Measurements from ENCODE around the gene SLC9A9.

The SLC9A9 gene

GRCh38 chr3:143865302-143865701 is 17.0 kb upstream of the SLC9A9 start:
- Histone ChIP-seq H3K4me3 (ENCODE audit: low read depth, low read length) (no peak overlapping the region), H3K27ac (no peak overlapping the region), H3K9me3 (ENCODE audit: severe bottlenecking) (no peaks in the 10 kb centered on the region), H3K36me3 (no peaks in the 10 kb centered on the region), H3K27me3 (ENCODE audit: insufficient read depth, low read depth, severe bottlenecking) (no peaks in the 10 kb centered on the region)
- TF ChIP-seq CTCF (IDR thresholded peaks at IDR 0.05; ENCODE audit: low read depth, low read length) = no peak
- DNase-seq = no peak

- DNase-seq = no peak
- Histone ChIP-seq H3K9me3 (ENCODE audit: severe bottlenecking) (no peaks in the 10 kb centered on the region), H3K36me3 (no peaks in the 10 kb centered on the region), H3K4me3 (ENCODE audit: low read depth, low read length) (no peak overlapping the region), H3K27me3 (ENCODE audit: insufficient read depth, low read depth, severe bottlenecking) (no peaks in the 10 kb centered on the region), H3K27ac (no peak overlapping the region)
- no peak for TF ChIP-seq CTCF (IDR thresholded peaks at IDR 0.05; ENCODE audit: low read depth, low read length)
Observed at GRCh38 chr3:143859465-143860203, 11.4 kb upstream of the SLC9A9 start.

- no peaks in the 10 kb centered on the region for H3K9me3 ChIP-seq (ENCODE audit: severe bottlenecking)
- no peak for TF ChIP-seq CTCF (IDR thresholded peaks at IDR 0.05; ENCODE audit: low read depth, low read length)
- DNase-seq = no peak
- H3K4me3 ChIP-seq (ENCODE audit: low read depth, low read length) = no peak overlapping the region
- H3K27ac ChIP-seq = no peak overlapping the region
- no peaks in the 10 kb centered on the region for H3K36me3 ChIP-seq
- no peaks in the 10 kb centered on the region for H3K27me3 ChIP-seq (ENCODE audit: insufficient read depth, low read depth, severe bottlenecking)
Observed at GRCh38 chr3:143856252-143856970, 8.1 kb upstream of the SLC9A9 start.

GRCh38 chr3:143855183-143855582 is 6.9 kb upstream of the SLC9A9 start:
- H3K4me3 ChIP-seq (ENCODE audit: low read depth, low read length) = no peak overlapping the region
- DNase-seq = no peak
- TF ChIP-seq CTCF (IDR thresholded peaks at IDR 0.05; ENCODE audit: low read depth, low read length) = no peak
- H3K27ac ChIP-seq = no peak overlapping the region
- no peaks in the 10 kb centered on the region for H3K36me3 ChIP-seq
- H3K27me3 ChIP-seq (ENCODE audit: insufficient read depth, low read depth, severe bottlenecking) = no peaks in the 10 kb centered on the region
- H3K9me3 ChIP-seq (ENCODE audit: severe bottlenecking) = no peaks in the 10 kb centered on the region

- no peak for DNase-seq
- no peak overlapping the region for H3K27ac ChIP-seq
- no peaks in the 10 kb centered on the region for H3K27me3 ChIP-seq (ENCODE audit: insufficient read depth, low read depth, severe bottlenecking)
- no peaks in the 10 kb centered on the region for H3K36me3 ChIP-seq
- H3K4me3 ChIP-seq (ENCODE audit: low read depth, low read length) = no peak overlapping the region
- no peak for TF ChIP-seq CTCF (IDR thresholded peaks at IDR 0.05; ENCODE audit: low read depth, low read length)
- H3K9me3 ChIP-seq (ENCODE audit: severe bottlenecking) = no peaks in the 10 kb centered on the region
Observed at GRCh38 chr3:143851331-143852017, 3.2 kb upstream of the SLC9A9 start.
